SK-N-SH (cell line): ENCODE results near the gene ADAP1. TPM values are rescaled to one million over a fixed set of nuclear protein-coding genes. Genes with fewer than 3 reads are reported as not detected.

Source experiments
- CTCF ChIA-PET: fragments of 300-600, 350-600 bp; formaldehyde crosslinking; extraction: SDS; loops from one replicate; lab custom pipeline; 2021; lab: Yijun Ruan, JAX
- POLR2A ChIA-PET: fragments of 350-600 bp; sonication (Branson Sonifier 250); formaldehyde crosslinking; extraction: SDS; loops from one replicate; lab custom pipeline; 2020; ENCODE audit warnings: antibody characterized with exemption, inconsistent platforms; lab: Yijun Ruan, JAX
- DNase-seq: peaks from one replicate; pipeline ENCODE4 v3.0.0; 2012
- H2AFZ ChIP-seq: fragments of 200-600 bp; sonication (generic); 2 replicates; pipeline ENCODE4 v1.8.1; 2016; ENCODE audit warnings: antibody characterized with exemption, mild to moderate bottlenecking, low read depth
- H3F3A ChIP-seq: fragments of 200-600 bp; sonication (generic); replicated peaks from 2 replicates; pipeline ENCODE3; 2016; ENCODE audit warnings: antibody characterized with exemption, mild to moderate bottlenecking; ENCODE audit not compliant: insufficient read depth
- H3K27ac ChIP-seq, 2 experiments: fragments of 200-500 bp in 1 of 2; fragments of 200-600 bp in 1 of 2; sonication (Bioruptor generic) in 1 of 2; sonication (generic), shearing (Covaris generic) in 1 of 2; 2 replicates each; pipeline versions ENCODE4 v1.5.1 to v1.6.1; 2014 to 2016; ENCODE audit warnings: low read depth in 2 of 2, inconsistent platforms in 1 of 2, low read length in 1 of 2, mild to moderate bottlenecking in 1 of 2, mixed read lengths in 1 of 2
- H3K27me3 ChIP-seq: fragments of 200-600 bp; sonication (generic), shearing (Covaris generic); 2 replicates; pipeline ENCODE4 v1.6.1; 2016; ENCODE audit warnings: mixed run types; ENCODE audit not compliant: insufficient read depth
- H3K36me3 ChIP-seq, 2 experiments: fragments of 200-500 bp in 1 of 2; fragments of 200-600 bp in 1 of 2; sonication (Bioruptor generic) in 1 of 2; sonication (generic) in 1 of 2; replicated peaks in 1 of 2; 2 replicates each; pipeline versions ENCODE3 to v1.5.1; 2014 to 2016; ENCODE audit warnings: low read length in 1 of 2, mild to moderate bottlenecking in 1 of 2; ENCODE audit not compliant: insufficient read depth in 2 of 2, control insufficient read depth in 1 of 2
- H3K4me1 ChIP-seq, 2 experiments: fragments of 200-500 bp in 1 of 2; fragments of 200-600 bp in 1 of 2; sonication (Bioruptor generic) in 1 of 2; sonication (generic), shearing (Covaris generic) in 1 of 2; 2 replicates each; pipeline versions ENCODE4 v1.5.1 to v1.6.1; 2014 to 2016; ENCODE audit warnings: low read depth in 1 of 2, low read length in 1 of 2, mixed run types in 1 of 2; ENCODE audit not compliant: insufficient read depth in 2 of 2, control insufficient read depth in 1 of 2
- H3K4me2 ChIP-seq: fragments of 200-600 bp; sonication (generic), shearing (Covaris generic); 2 replicates; pipeline ENCODE4 v1.6.1; 2017; ENCODE audit warnings: mixed run types
- H3K4me3 ChIP-seq, 2 experiments: fragments of 200-500 bp in 1 of 2; fragments of 200-600 bp in 1 of 2; sonication (Bioruptor generic) in 1 of 2; sonication (generic), shearing (Covaris generic) in 1 of 2; 2 replicates each; pipeline versions ENCODE4 v1.5.1 to v1.8.1; 2014 to 2016; ENCODE audit warnings: low read depth in 2 of 2, inconsistent platforms in 1 of 2, low read length in 1 of 2, mild to moderate bottlenecking in 1 of 2, mixed read lengths in 1 of 2, moderate library complexity in 1 of 2
- H3K79me2 ChIP-seq: fragments of 200-600 bp; sonication (generic); 2 replicates; pipeline ENCODE4 v1.8.1; 2017; ENCODE audit warnings: mild to moderate bottlenecking; ENCODE audit not compliant: insufficient read depth
- H3K9ac ChIP-seq: fragments of 200-600 bp; sonication (generic); 2 replicates; pipeline ENCODE4 v1.6.1; 2017; ENCODE audit warnings: mixed run types
- H3K9me2 ChIP-seq: fragments of 200-600 bp; sonication (generic); 2 replicates; pipeline ENCODE4 v1.6.1; 2017; ENCODE audit warnings: mixed run types
- H3K9me3 ChIP-seq: fragments of 200-600 bp; sonication (generic); 2 replicates; pipeline ENCODE4 v1.6.1; 2017; ENCODE audit warnings: mixed run types, mild to moderate bottlenecking, moderate library complexity
- H4K20me1 ChIP-seq: fragments of 200-600 bp; sonication (generic); 2 replicates; pipeline ENCODE4 v1.6.1; 2017; ENCODE audit warnings: mild to moderate bottlenecking, mixed run types; ENCODE audit not compliant: insufficient read depth
- CTCF ChIP-seq: fragments of 200-600 bp; sonication (generic); IDR thresholded peaks from 2 replicates; pipeline ENCODE4 v1.6.1; 2017; ENCODE audit warnings: antibody characterized with exemption, mild to moderate bottlenecking, moderate library complexity
- EP300 ChIP-seq, 2 experiments: IDR thresholded peaks; 2 replicates each; pipeline versions ENCODE4 v1.4.0 to v1.6.1; 2012; ENCODE audit warnings: borderline replicate concordance in 1 of 2, low read depth in 1 of 2, low read length in 1 of 2
- FOXJ3 ChIP-seq: sonication (generic); formaldehyde crosslinking; IDR thresholded peaks from 2 replicates; pipeline ENCODE4 v1.5.1; 2020; ENCODE audit warnings: mild to moderate bottlenecking, missing genetic modification reagents
- GATA2 ChIP-seq: sonication (generic); formaldehyde crosslinking; IDR thresholded peaks from 2 replicates; pipeline ENCODE4 v1.5.0; 2020; ENCODE audit warnings: mild to moderate bottlenecking, missing genetic modification reagents
- IRF3 ChIP-seq: fragments of 150-350 bp; IDR thresholded peaks from 2 replicates; pipeline ENCODE4 v1.6.1; 2016; ENCODE audit warnings: mild to moderate bottlenecking, low read depth, low read length
- JUND ChIP-seq: IDR thresholded peaks from 2 replicates; pipeline ENCODE4 v1.4.0; 2012
- MXI1 ChIP-seq: IDR thresholded peaks from 2 replicates; pipeline ENCODE4 v1.6.1; 2012; ENCODE audit warnings: mild to moderate bottlenecking, low read depth, low read length, improper control_type of control experiment
- NRF1 ChIP-seq: IDR thresholded peaks from 2 replicates; pipeline ENCODE4 v1.6.1; 2012; ENCODE audit warnings: low read depth, mild to moderate bottlenecking, low read length
- RCOR1 ChIP-seq: fragments of 150-350 bp; IDR thresholded peaks from 2 replicates; pipeline ENCODE4 v1.6.1; 2017; ENCODE audit warnings: antibody characterized with exemption, low read length
- RFX5 ChIP-seq: IDR thresholded peaks from 2 replicates; pipeline ENCODE4 v1.6.1; 2012; ENCODE audit warnings: mild to moderate bottlenecking, improper control_type of control experiment, low read length
- RXRA ChIP-seq: IDR thresholded peaks from 2 replicates; pipeline ENCODE4 v1.4.0; 2012; ENCODE audit warnings: low read depth, mild to moderate bottlenecking, borderline replicate concordance
- TAF1 ChIP-seq: IDR thresholded peaks from 2 replicates; pipeline ENCODE4 v1.6.1; 2012; ENCODE audit warnings: low read depth, mild to moderate bottlenecking, low read length, moderate library complexity, borderline replicate concordance
- TCF12 ChIP-seq: IDR thresholded peaks from 2 replicates; pipeline ENCODE4 v1.4.0; 2012
- USF2 ChIP-seq: fragments of 150-350 bp; IDR thresholded peaks from 2 replicates; pipeline ENCODE4 v1.6.1; 2017; ENCODE audit warnings: antibody characterized with exemption, low read length, low read depth, borderline replicate concordance
- YY1 ChIP-seq: IDR thresholded peaks from 2 replicates; pipeline ENCODE4 v1.4.0; 2012; ENCODE audit warnings: low read depth, mild to moderate bottlenecking
- ZBTB33 ChIP-seq: IDR thresholded peaks from 2 replicates; pipeline ENCODE4 v1.4.0; 2012; ENCODE audit warnings: low read depth, borderline replicate concordance
- WGBS: methylation state at CpG from one replicate; pipeline ENCODE4 v1.1.6; 2017; ENCODE audit warnings: low lambda C conversion rate; 5-methylcytosine and 5-hydroxymethylcytosine counted together
- polyA plus RNA-seq, 3 experiments: library from polyadenylated mRNA; depleted of rRNA; stranded (reverse); fragments of >200 nt; gene quantifications; 2 replicates each; pipeline ENCODE4 v1.2.3, GENCODE V29; 2012

ADAP1 gene
- polyA plus RNA-seq, 1 of the 3 experiments (the other 2 are of a cell fraction), result 3.2 TPM

- Histone ChIP-seq H3K9ac (no peak overlapping the region), H2AFZ (no peak overlapping the region), H4K20me1 (no peaks in the 10 kb centered on the region), H3K27ac (no peak overlapping the region), H3F3A (peaks cover 8% of the 10 kb centered on the region), H3K9me2 (no peaks in the 10 kb centered on the region), H3K79me2 (no peaks in the 10 kb centered on the region), H3K9me3 (peaks cover 5% of the 10 kb centered on the region; the same call in 1 of the 2 replicates), H3K4me3 (no peak overlapping the region), H3K4me1 (no peaks in the 10 kb centered on the region), H3K36me3 (no peaks in the 10 kb centered on the region), H3K27me3 (no peaks in the 10 kb centered on the region), H3K4me2 (no peak overlapping the region)
- 79% methylated on average over 9 of the region's 13 CpGs for WGBS
- CTCF ChIA-PET, result interaction anchor here (0.8 to 1.6 kb wide), 4 partner anchors 9 to 36 kb away, joined by 3 to 7 read pairs (median 3); partner anchors contain the start of gene ADAP1
- POLR2A ChIA-PET, result no interaction called here
- DNase-seq, result no peak
- TF ChIP-seq TCF12, result no peak
- TF ChIP-seq CTCF, result no peak
- TF ChIP-seq ZBTB33, result no peak
- TF ChIP-seq YY1, result no peak
- TF ChIP-seq USF2, result no peak
- no peak for TF ChIP-seq EP300 (IDR thresholded peaks at IDR 0.05; ENCODE audit: borderline replicate concordance in 1 of 2, low read depth in 1 of 2, low read length in 1 of 2)
- no peak for TF ChIP-seq MXI1
- no peak for TF ChIP-seq TAF1
- no peak for TF ChIP-seq IRF3
- no peak for TF ChIP-seq JUND
- no peak for TF ChIP-seq NRF1
- no peak for TF ChIP-seq FOXJ3 (CRISPR knock-in tag)
- no peak for TF ChIP-seq GATA2
- TF ChIP-seq RCOR1, result no peak
- TF ChIP-seq RXRA, result no peak
- TF ChIP-seq RFX5, result no peak
Measured at GRCh38 chr7:945147-945555, 9.3 kb downstream of the ADAP1 start.
